ENCODE data around the gene CAMK2G. TPM values are rescaled to one million over a fixed set of nuclear protein-coding genes. Genes with fewer than 3 reads are reported as not detected.
"Not testable (repeated sequence)": the region's sequence is repeated elsewhere in the genome, so short reads cannot be mapped to it uniquely, and the experiment has no call there.

CAMK2G gene
- total and polyA plus RNA-seq, 4 donors: 6.8 to 18.3 (median 9.9) TPM

GRCh38 chr10:73837072-73837471 lies 37.3 kb downstream of the CAMK2G start:
- Histone ChIP-seq H3K9ac (ENCODE audit: low read depth in 1 of 2, low read length in 2 of 2) (no peak overlapping the region), H3K27me3 (ENCODE audit: control insufficient read depth in 4 of 4, insufficient read depth in 4 of 4, low read length in 3 of 4) (no peaks in the 10 kb centered on the region), H3K4me1 (ENCODE audit: control insufficient read depth in 4 of 4, insufficient read depth in 4 of 4, low read length in 3 of 4) (peaks cover 15 to 52% (median 34%) of the 10 kb centered on the region in 4 donors), H3K27ac (ENCODE audit: low read depth in 1 of 2, low read length in 2 of 2) (no peak overlapping the region), H3K9me3 (ENCODE audit: control insufficient read depth in 4 of 4, low read length in 3 of 4) (no peaks in the 10 kb centered on the region), H3K36me3 (ENCODE audit: control insufficient read depth in 4 of 4, insufficient read depth in 3 of 4, low read depth in 1 of 4, low read length in 3 of 4) (peaks cover 0 to 5% (median 1%) of the 10 kb centered on the region in 4 donors), H3K4me3 (ENCODE audit: low read depth in 1 of 3, low read length in 3 of 3) (no peak overlapping the region)
- no peak for DNase-seq (ENCODE audit: low spot score)
- WGBS: 93% methylated on average over 3 of the region's 3 CpGs
- TF ChIP-seq NR2F2 (IDR thresholded peaks at IDR 0.05) (no peak), REST (IDR thresholded peaks at IDR 0.05) (no peak), ZBTB33 (IDR thresholded peaks at IDR 0.05) (no peak), JUND (IDR thresholded peaks at IDR 0.05) (no peak), YY1 (IDR thresholded peaks at IDR 0.05) (no peak), FOXA2 (IDR thresholded peaks at IDR 0.05) (no peak), RAD21 (IDR thresholded peaks at IDR 0.05) (no peak), TAF1 (conservative IDR thresholded peaks at IDR 0.05) (no peak), MAX (IDR thresholded peaks at IDR 0.05) (no peak), RXRA (IDR thresholded peaks at IDR 0.05) (no peak)

GRCh38 chr10:73836427-73836980 lies 37.9 kb downstream of the CAMK2G start:
- no peaks in the 10 kb centered on the region for H3K27me3 ChIP-seq (ENCODE audit: control insufficient read depth in 4 of 4, insufficient read depth in 4 of 4, low read length in 3 of 4)
- 69% methylated on average over 11 of the region's 11 CpGs for WGBS
- peaks cover 0 to 5% (median 1%) of the 10 kb centered on the region in 4 donors for H3K36me3 ChIP-seq (ENCODE audit: control insufficient read depth in 4 of 4, insufficient read depth in 3 of 4, low read depth in 1 of 4, low read length in 3 of 4)
- peak; percentile 55 for TF ChIP-seq FOXA2 (IDR thresholded peaks at IDR 0.05)
- no peak for TF ChIP-seq ATF3 (IDR thresholded peaks at IDR 0.05)
- DNase-seq (ENCODE audit: low spot score): no peak
- no peaks in the 10 kb centered on the region for H3K9me3 ChIP-seq (ENCODE audit: control insufficient read depth in 4 of 4, low read length in 3 of 4)
- peaks cover 15 to 46% (median 30%) of the 10 kb centered on the region in 4 donors for H3K4me1 ChIP-seq (ENCODE audit: control insufficient read depth in 4 of 4, insufficient read depth in 4 of 4, low read length in 3 of 4)
- H3K9ac ChIP-seq (ENCODE audit: low read depth in 1 of 2, low read length in 2 of 2): no peak overlapping the region
- no peak overlapping the region for H3K27ac ChIP-seq (ENCODE audit: low read depth in 1 of 2, low read length in 2 of 2)
- H3K4me3 ChIP-seq (ENCODE audit: low read depth in 1 of 3, low read length in 3 of 3): no peak overlapping the region

- not testable (repeated sequence) for H3K36me3 ChIP-seq (ENCODE audit: control insufficient read depth in 4 of 4, insufficient read depth in 3 of 4, low read depth in 1 of 4, low read length in 3 of 4); H3K27me3 ChIP-seq (ENCODE audit: control insufficient read depth in 4 of 4, insufficient read depth in 4 of 4, low read length in 3 of 4); H3K9me3 ChIP-seq (ENCODE audit: control insufficient read depth in 4 of 4, low read length in 3 of 4); H3K27ac ChIP-seq (ENCODE audit: low read depth in 1 of 2, low read length in 2 of 2); H3K9ac ChIP-seq (ENCODE audit: low read depth in 1 of 2, low read length in 2 of 2); DNase-seq (ENCODE audit: low spot score); H3K4me3 ChIP-seq (ENCODE audit: low read depth in 1 of 3, low read length in 3 of 3); H3K4me1 ChIP-seq (ENCODE audit: control insufficient read depth in 4 of 4, insufficient read depth in 4 of 4, low read length in 3 of 4)
- WGBS: 97% methylated on average over 7 of the region's 7 CpGs
Observed at GRCh38 chr10:73829090-73829489, 45.3 kb downstream of the CAMK2G start.
